Lower leg skin (tissue), 3 donors: Measurements from ENCODE around the gene PTPRN2.

Source experiments
- CTCF ChIP-seq, 3 donors: fragments of 450-650 bp; IDR thresholded peaks; one replicate each; pipeline ENCODE4 v1.5.1; 2016; ENCODE audit warnings: antibody characterized with exemption in 3 of 3, mild to moderate bottlenecking in 3 of 3, moderate library complexity in 2 of 3
- POLR2A ChIP-seq, 2 donors: fragments of 450-650 bp; IDR thresholded peaks; one replicate each; pipeline ENCODE4 v1.6.1; 2016 to 2017; ENCODE audit warnings: antibody characterized with exemption in 2 of 2, mild to moderate bottlenecking in 1 of 2, moderate library complexity in 1 of 2

- no peak for TF ChIP-seq CTCF (IDR thresholded peaks at IDR 0.05)
- no peak for TF ChIP-seq POLR2A (IDR thresholded peaks at IDR 0.05)
These were observed 1037.0 kb downstream of the PTPRN2 start for GRCh38 chr7:157550300-157551275.
